ENCODE data around the gene SPEF2.

SPEF2 gene

GRCh38 chr5:35617435-35618303 lies at the start of gene SPEF2:
TSS of gene SPEF2 (plus strand) at chr5:35617863. CDS start at chr5:35617998, 135 bp downstream.
- peak; percentile 80 to 85 for DNase-seq

GRCh38 chr5:35575578-35575977 lies 42.1 kb upstream of the SPEF2 start:
- DNase-seq, result no peak

- no peak for DNase-seq
Observed at GRCh38 chr5:35587419-35587818, 30.2 kb upstream of the SPEF2 start.

GRCh38 chr5:35593338-35593737 lies 24.3 kb upstream of the SPEF2 start:
- no peak for DNase-seq

GRCh38 chr5:35598707-35599370 lies 18.8 kb upstream of the SPEF2 start:
- no peak for DNase-seq

GRCh38 chr5:35600591-35600990 lies 17.1 kb upstream of the SPEF2 start:
- no peak for DNase-seq

GRCh38 chr5:35608881-35609779 lies 8.5 kb upstream of the SPEF2 start:
- DNase-seq, result no peak

GRCh38 chr5:35617060-35617434 lies 616 bp upstream of the SPEF2 start:
- no peak for DNase-seq

- no peak for DNase-seq
Observed at GRCh38 chr5:35618304-35618636, 607 bp downstream of the SPEF2 start.

GRCh38 chr5:35618781-35619180 lies 1.1 kb downstream of the SPEF2 start:
- DNase-seq, result no peak

GRCh38 chr5:35622974-35623373 lies 5.3 kb downstream of the SPEF2 start:
- DNase-seq, result no peak

- DNase-seq, result no peak
Observed at GRCh38 chr5:35623991-35624390, 6.3 kb downstream of the SPEF2 start.

- DNase-seq, result no peak
Observed at GRCh38 chr5:35626108-35626507, 8.4 kb downstream of the SPEF2 start.

GRCh38 chr5:35626553-35626952 lies 8.9 kb downstream of the SPEF2 start:
- DNase-seq, result no peak

GRCh38 chr5:35634326-35634725 lies 16.7 kb downstream of the SPEF2 start:
- no peak for DNase-seq

GRCh38 chr5:35640623-35641022 lies 23.0 kb downstream of the SPEF2 start:
- DNase-seq, result no peak

- DNase-seq, result no peak
Observed at GRCh38 chr5:35644543-35644942, 26.9 kb downstream of the SPEF2 start.

- DNase-seq, result no peak
Observed at GRCh38 chr5:35647128-35647527, 29.5 kb downstream of the SPEF2 start.

- DNase-seq, result no peak
Observed at GRCh38 chr5:35647712-35648111, 30.0 kb downstream of the SPEF2 start.

GRCh38 chr5:35651002-35651756 lies 33.5 kb downstream of the SPEF2 start:
- peak; percentile 53 to 64 for DNase-seq

- DNase-seq, result no peak
Observed at GRCh38 chr5:35656721-35657120, 39.1 kb downstream of the SPEF2 start.

GRCh38 chr5:35657877-35658276 lies 40.2 kb downstream of the SPEF2 start:
- DNase-seq, result no peak

- no peak for DNase-seq
Observed at GRCh38 chr5:35659556-35659955, 41.9 kb downstream of the SPEF2 start.

Data from stimulated activated CD4-positive, alpha-beta T cell treated with anti-CD3 and anti-CD28 coated beads, Interleukin-2, amount 100 ng/mL, for 24 hours (primary cell).